ENCODE data around the gene GRN.

The GRN gene

GRCh38 chr17:44344939-44345453 lies at the start of gene GRN:
TSS of gene GRN (plus strand) at chr17:44345302. CDS start at chr17:44349165, 3,863 bp downstream.
- peak within 1 kb of the TSS; percentile 86 for H2AFZ ChIP-seq (ENCODE audit: low read depth, low read length)
- DNase-seq (peak; percentile 94), ATAC-seq (ENCODE audit: insufficient read depth, low read depth) (peak; percentile 99)
- TF ChIP-seq, protein P1, sequence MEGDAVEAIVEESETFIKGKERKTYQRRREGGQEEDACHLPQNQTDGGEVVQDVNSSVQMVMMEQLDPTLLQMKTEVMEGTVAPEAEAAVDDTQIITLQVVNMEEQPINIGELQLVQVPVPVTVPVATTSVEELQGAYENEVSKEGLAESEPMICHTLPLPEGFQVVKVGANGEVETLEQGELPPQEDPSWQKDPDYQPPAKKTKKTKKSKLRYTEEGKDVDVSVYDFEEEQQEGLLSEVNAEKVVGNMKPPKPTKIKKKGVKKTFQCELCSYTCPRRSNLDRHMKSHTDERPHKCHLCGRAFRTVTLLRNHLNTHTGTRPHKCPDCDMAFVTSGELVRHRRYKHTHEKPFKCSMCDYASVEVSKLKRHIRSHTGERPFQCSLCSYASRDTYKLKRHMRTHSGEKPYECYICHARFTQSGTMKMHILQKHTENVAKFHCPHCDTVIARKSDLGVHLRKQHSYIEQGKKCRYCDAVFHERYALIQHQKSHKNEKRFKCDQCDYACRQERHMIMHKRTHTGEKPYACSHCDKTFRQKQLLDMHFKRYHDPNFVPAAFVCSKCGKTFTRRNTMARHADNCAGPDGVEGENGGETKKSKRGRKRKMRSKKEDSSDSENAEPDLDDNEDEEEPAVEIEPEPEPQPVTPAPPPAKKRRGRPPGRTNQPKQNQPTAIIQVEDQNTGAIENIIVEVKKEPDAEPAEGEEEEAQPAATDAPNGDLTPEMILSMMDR (IDR thresholded peaks at IDR 0.05; ENCODE audit: borderline replicate concordance, extremely low read depth, low read length, poor library complexity, severe bottlenecking), result no peak
- no peak for TF ChIP-seq EZH2 (IDR thresholded peaks at IDR 0.05; ENCODE audit: borderline replicate concordance, low read depth, low read length, severe bottlenecking)
- H3K9me3 ChIP-seq (ENCODE audit: insufficient read depth, low read length, severe bottlenecking), result no peaks in the 10 kb centered on the region
- H3K4me2 ChIP-seq (ENCODE audit: insufficient read depth, low read length), result peak within 1 kb of the TSS; percentile 98
- peak within 1 kb of the TSS; percentile 64 for H3K27ac ChIP-seq (ENCODE audit: low read length)
- H4K20me1 ChIP-seq (ENCODE audit: insufficient read depth, low read length), result 0 out of 2 replicates have a peak, but pooled peaks cover 5% of the 10 kb centered on the region
- H3K36me3 ChIP-seq (ENCODE audit: insufficient read depth, low read length), result peaks cover 6% of the 10 kb centered on the region; the same call in 1 of the 2 replicates
- H3K9ac ChIP-seq (ENCODE audit: low read depth, low read length), result peak within 1 kb of the TSS; percentile 71
- H3K4me1 ChIP-seq (ENCODE audit: insufficient read depth, low read length), result peaks cover 21% of the 10 kb centered on the region
- H3K4me3 ChIP-seq (ENCODE audit: low read depth in 1 of 2, low read length in 2 of 2), result peak within 1 kb of the TSS; percentile 83 to 94
- peaks cover 11% of the 10 kb centered on the region for H3K79me2 ChIP-seq (ENCODE audit: insufficient read depth, low read length)
- H3K27me3 ChIP-seq (ENCODE audit: insufficient read depth, low read length, poor library complexity), result no peaks in the 10 kb centered on the region

DNA sequence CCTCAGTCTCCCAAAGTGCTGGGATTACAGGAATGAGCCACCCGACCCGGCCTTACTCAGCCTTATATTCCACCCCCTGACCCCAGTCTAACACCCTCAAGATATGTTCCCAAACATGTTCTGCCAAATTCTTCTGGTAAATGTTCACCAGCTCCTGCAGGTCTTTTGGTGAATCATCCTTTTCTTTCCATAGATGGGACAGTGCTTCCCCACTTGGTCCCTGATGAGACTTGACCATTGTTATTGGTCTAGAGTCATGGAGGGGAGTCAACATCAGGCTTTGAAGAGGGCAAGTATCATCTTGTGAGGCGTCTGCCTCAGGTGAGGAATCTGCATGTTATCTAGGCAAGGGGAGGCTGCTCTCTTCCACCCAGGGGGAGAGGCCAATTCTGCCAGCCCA lies 47.1 kb upstream of the GRN start:
- peaks cover 2% of the 10 kb centered on the region for H3K27me3 ChIP-seq (ENCODE audit: insufficient read depth, low read length, poor library complexity)
- H3K4me1 ChIP-seq (ENCODE audit: insufficient read depth, low read length), result no peaks in the 10 kb centered on the region
- H2AFZ ChIP-seq (ENCODE audit: low read depth, low read length), result no peak overlapping the region
- H3K27ac ChIP-seq (ENCODE audit: low read length), result no peak overlapping the region
- no peak overlapping the region for H3K9ac ChIP-seq (ENCODE audit: low read depth, low read length)
- no peak for TF ChIP-seq EZH2 (IDR thresholded peaks at IDR 0.05; ENCODE audit: borderline replicate concordance, low read depth, low read length, severe bottlenecking)
- TF ChIP-seq, protein P1 (IDR thresholded peaks at IDR 0.05; ENCODE audit: borderline replicate concordance, extremely low read depth, low read length, poor library complexity, severe bottlenecking), result no peak
- no peak for DNase-seq
- no peaks in the 10 kb centered on the region for H3K9me3 ChIP-seq (ENCODE audit: insufficient read depth, low read length, severe bottlenecking)
- no peaks in the 10 kb centered on the region for H3K79me2 ChIP-seq (ENCODE audit: insufficient read depth, low read length)
- H3K4me2 ChIP-seq (ENCODE audit: insufficient read depth, low read length), result no peak overlapping the region
- H3K4me3 ChIP-seq (ENCODE audit: low read depth in 1 of 2, low read length in 2 of 2), result no peak overlapping the region
- ATAC-seq (ENCODE audit: insufficient read depth, low read depth), result no peak
- no peaks in the 10 kb centered on the region for H4K20me1 ChIP-seq (ENCODE audit: insufficient read depth, low read length)
- no peaks in the 10 kb centered on the region for H3K36me3 ChIP-seq (ENCODE audit: insufficient read depth, low read length)

DNA sequence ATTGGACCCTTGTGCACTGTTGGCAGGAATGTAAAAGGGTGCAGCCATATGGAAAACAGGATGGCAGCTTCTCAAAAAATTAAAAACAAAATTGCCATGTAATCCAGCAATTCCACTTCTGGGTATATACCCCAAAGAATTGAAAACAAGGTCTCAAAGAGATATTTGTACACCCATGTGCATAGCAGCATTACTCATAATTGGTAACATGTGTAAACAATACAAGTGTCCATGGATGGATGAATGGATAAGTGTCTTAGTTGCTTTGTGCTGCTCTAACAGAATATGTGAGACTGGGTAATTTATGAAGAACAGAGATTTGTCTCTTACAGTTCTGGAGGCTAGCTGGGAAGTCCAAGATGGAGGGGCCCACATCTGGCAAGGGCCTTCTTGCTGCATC lies 40.5 kb upstream of the GRN start:
- TF ChIP-seq EZH2 (IDR thresholded peaks at IDR 0.05; ENCODE audit: borderline replicate concordance, low read depth, low read length, severe bottlenecking), result no peak
- TF ChIP-seq, protein P1 (IDR thresholded peaks at IDR 0.05; ENCODE audit: borderline replicate concordance, extremely low read depth, low read length, poor library complexity, severe bottlenecking), result no peak
- H3K4me3 ChIP-seq (ENCODE audit: low read depth in 1 of 2, low read length in 2 of 2), result no peak overlapping the region
- H3K36me3 ChIP-seq (ENCODE audit: insufficient read depth, low read length), result no peaks in the 10 kb centered on the region
- ATAC-seq (ENCODE audit: insufficient read depth, low read depth) (no peak), DNase-seq (no peak)
- 0 out of 2 replicates have a peak, but pooled peaks cover 3% of the 10 kb centered on the region for H4K20me1 ChIP-seq (ENCODE audit: insufficient read depth, low read length)
- H3K9me3 ChIP-seq (ENCODE audit: insufficient read depth, low read length, severe bottlenecking), result no peaks in the 10 kb centered on the region
- H3K27me3 ChIP-seq (ENCODE audit: insufficient read depth, low read length, poor library complexity), result no peaks in the 10 kb centered on the region
- H3K9ac ChIP-seq (ENCODE audit: low read depth, low read length), result no peak overlapping the region
- no peak overlapping the region for H3K4me2 ChIP-seq (ENCODE audit: insufficient read depth, low read length)
- no peak overlapping the region for H3K27ac ChIP-seq (ENCODE audit: low read length)
- no peaks in the 10 kb centered on the region for H3K79me2 ChIP-seq (ENCODE audit: insufficient read depth, low read length)
- H3K4me1 ChIP-seq (ENCODE audit: insufficient read depth, low read length), result peaks cover 19% of the 10 kb centered on the region
- no peak overlapping the region for H2AFZ ChIP-seq (ENCODE audit: low read depth, low read length)
